GM12878 (cell line): ENCODE measurements around the gene TRIM38. TPM values are rescaled to one million over a fixed set of nuclear protein-coding genes. Genes with fewer than 3 reads are reported as not detected.

Source experiments
- BRCA1 ChIP-seq: IDR thresholded peaks from 2 replicates; pipeline ENCODE4 v1.6.1; 2011; ENCODE audit warnings: low read depth, low read length, improper control_type of control experiment
- CHD1 ChIP-seq: IDR thresholded peaks from 2 replicates; pipeline ENCODE4 v1.6.1; 2012; ENCODE audit warnings: low read depth, low read length, improper control_type of control experiment
- CREB1 ChIP-seq: IDR thresholded peaks from 2 replicates; pipeline ENCODE4 v1.6.1; 2012; ENCODE audit warnings: low read depth, mild to moderate bottlenecking, inconsistent platforms
- EP300 ChIP-seq, 2 experiments: fragments of 150-350 bp in 1 of 2; IDR thresholded peaks; 2 replicates each; pipeline ENCODE4 v1.6.1; 2011 to 2012; ENCODE audit warnings: low read depth in 2 of 2, low read length in 2 of 2, borderline replicate concordance in 1 of 2, improper control_type of control experiment in 1 of 2, inconsistent platforms in 1 of 2; ENCODE audit not compliant: control insufficient read depth in 1 of 2
- HDAC6 ChIP-seq: fragments of 200-600 bp; sonication (generic); IDR thresholded peaks from one replicate; pipeline ENCODE4 v1.8.0; 2017; ENCODE audit warnings: antibody characterized with exemption; ENCODE audit not compliant: unreplicated experiment
- IKZF2 ChIP-seq, 2 experiments: fragments of 450-650 bp; IDR thresholded peaks; 2 replicates each; pipeline ENCODE4 v1.6.1; 2017; ENCODE audit warnings: mild to moderate bottlenecking in 2 of 2, moderate library complexity in 2 of 2
- IRF4 ChIP-seq: IDR thresholded peaks from 2 replicates; pipeline ENCODE4 v1.6.1; 2011; ENCODE audit warnings: low read depth, low read length
- JUNB ChIP-seq: IDR thresholded peaks from 2 replicates; pipeline ENCODE4 v1.6.1; 2016; ENCODE audit warnings: antibody characterized with exemption, mild to moderate bottlenecking
- KDM1A ChIP-seq: fragments of 200-600 bp; sonication (generic); IDR thresholded peaks from 2 replicates; pipeline ENCODE4 v1.6.1; 2016; ENCODE audit warnings: borderline replicate concordance
- KLF5 ChIP-seq: fragments of 450-650 bp; IDR thresholded peaks from 2 replicates; pipeline ENCODE4 v1.6.1; 2014; ENCODE audit warnings: mild to moderate bottlenecking; ENCODE audit not compliant: partially characterized antibody
- LARP7 ChIP-seq: fragments of 450-650 bp; IDR thresholded peaks from 2 replicates; pipeline ENCODE4 v1.6.1; 2017; ENCODE audit warnings: mild to moderate bottlenecking
- NR2F1 ChIP-seq: fragments of 450-650 bp; conservative IDR thresholded peaks from 2 replicates; pipeline ENCODE4 v1.6.1; 2017; ENCODE audit warnings: mild to moderate bottlenecking
- POLR2A ChIP-seq: IDR thresholded peaks from 2 replicates; pipeline ENCODE4 v1.6.1; 2011; ENCODE audit warnings: low read depth, mild to moderate bottlenecking, low read length
- POLR2AphosphoS2 ChIP-seq: IDR thresholded peaks from 2 replicates; pipeline ENCODE4 v1.6.1; 2011; ENCODE audit warnings: low read depth, mild to moderate bottlenecking, low read length, improper control_type of control experiment, moderate library complexity
- POLR2AphosphoS5 ChIP-seq: IDR thresholded peaks from 2 replicates; pipeline ENCODE4 v1.6.1; 2011; ENCODE audit warnings: mild to moderate bottlenecking, low read length, inconsistent platforms
- RBBP5 ChIP-seq: fragments of 200-600 bp; sonication (generic); conservative IDR thresholded peaks from 2 replicates; pipeline ENCODE4 v1.6.1; 2016
- RCOR1 ChIP-seq: conservative IDR thresholded peaks from 2 replicates; pipeline ENCODE4 v1.6.1; 2012; ENCODE audit warnings: low read depth, low read length, improper control_type of control experiment
- RELA ChIP-seq: fragments of 450-650 bp; IDR thresholded peaks from 2 replicates; pipeline ENCODE4 v1.8.0; 2014; ENCODE audit warnings: borderline replicate concordance; ENCODE audit not compliant: partially characterized antibody
- RUNX3 ChIP-seq: IDR thresholded peaks from 2 replicates; pipeline ENCODE4 v1.6.1; 2012; ENCODE audit warnings: low read length, inconsistent platforms
- SREBF2 ChIP-seq: IDR thresholded peaks from 2 replicates; pipeline ENCODE4 v1.6.1; 2012; ENCODE audit warnings: mild to moderate bottlenecking, low read length
- STAT1 ChIP-seq: fragments of 450-650 bp; conservative IDR thresholded peaks from 2 replicates; pipeline ENCODE4 v1.6.1; 2014; ENCODE audit warnings: antibody characterized with exemption, mild to moderate bottlenecking
- ZSCAN29 ChIP-seq: fragments of 450-650 bp; IDR thresholded peaks from 2 replicates; pipeline ENCODE4 v1.6.1; 2017; ENCODE audit warnings: mild to moderate bottlenecking, moderate library complexity
- polyA plus RNA-seq, 11 experiments: library from polyadenylated mRNA; depleted of rRNA in 4 of 11; unstranded in 6 of 11; stranded (reverse) in 5 of 11; fragments of >200 nt; fragmentation: Nextera tagmentation in 4 of 11; fragmentation: Illumina TruSeq in 1 of 11; extraction: Ambion mirVana in 4 of 11; extraction: Trizol in 1 of 11; gene quantifications; 1 replicate in 1 of 11; 2 replicates in 10 of 11; pipeline versions ENCODE4 v1.2.1 to v1.2.3, GENCODE V29; 2011 to 2016; ENCODE audit warnings: inconsistent platforms in 2 of 11, missing spikeins in 2 of 11, low read depth in 1 of 11
- total RNA-seq, 4 experiments: library from RNA; depleted of rRNA in 3 of 4; stranded (reverse); fragments of >200 nt in 3 of 4; fragmentation: Illumina TruSeq in 1 of 4; extraction: Trizol in 1 of 4; gene quantifications; 2 replicates each; pipeline versions ENCODE4 v1.2.1 to v1.2.3, GENCODE V29; 2013 to 2021
- TF ChIP-seq, protein P1 (sequence below): fragments of 450-650 bp; IDR thresholded peaks from 2 replicates; pipeline ENCODE4 v1.6.1; 2017; ENCODE audit warnings: mild to moderate bottlenecking
- TF ChIP-seq, protein P2 (sequence below): fragments of 450-650 bp; IDR thresholded peaks from 2 replicates; pipeline ENCODE4 v1.6.1; 2017; ENCODE audit warnings: borderline replicate concordance
- TF ChIP-seq, protein P3 (sequence below): fragments of 150-350 bp; IDR thresholded peaks from 2 replicates; pipeline ENCODE4 v1.6.1; 2016; ENCODE audit warnings: low read depth, low read length
- TF ChIP-seq, protein P4 (sequence below): fragments of 150-350 bp; IDR thresholded peaks from 2 replicates; pipeline ENCODE4 v1.6.1; 2014; ENCODE audit warnings: mild to moderate bottlenecking, low read depth, low read length

Gene TRIM38
- total and polyA plus RNA-seq, 10 of the 15 experiments (the other 5 are each of a cell fraction or from before 2014, with no cell fraction given), result 4.5 to 14.7 (median 11.1) TPM

DNA sequence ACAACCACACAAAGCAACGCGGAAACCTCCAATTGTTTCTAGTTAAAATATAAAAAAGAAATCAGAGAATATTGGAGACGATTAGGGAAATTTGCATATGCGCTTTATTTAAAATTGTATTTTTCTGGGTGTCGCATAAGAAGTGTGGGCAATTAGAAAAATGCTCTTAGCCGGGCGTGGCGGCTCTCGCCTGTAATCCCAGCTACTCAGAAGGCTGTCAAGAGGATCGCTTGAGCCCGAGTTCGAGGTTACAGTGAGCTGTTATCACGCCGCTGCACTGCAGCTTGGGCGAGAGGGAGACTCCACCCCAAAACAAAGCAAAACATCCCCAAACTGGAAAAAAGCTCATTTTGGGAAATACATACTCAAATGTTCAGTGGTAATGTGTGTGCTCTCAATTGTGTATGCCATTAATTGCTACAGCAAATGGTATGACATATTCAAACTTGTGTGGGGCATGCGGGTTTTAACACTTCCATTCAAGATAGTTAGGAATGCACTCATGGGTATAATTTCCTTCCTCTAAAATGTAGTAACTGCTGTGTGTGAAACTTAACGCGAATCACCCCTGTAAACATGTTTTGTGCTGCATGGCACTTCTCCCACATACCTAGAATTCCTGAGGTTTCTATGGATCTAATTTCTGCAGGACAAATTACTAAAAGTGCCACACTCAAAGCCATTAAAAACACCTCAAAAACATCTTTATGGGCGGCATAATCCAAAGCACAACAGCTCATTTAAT, 69.9 kb downstream of the TRIM38 start (continued):
- TF ChIP-seq, protein P1, sequence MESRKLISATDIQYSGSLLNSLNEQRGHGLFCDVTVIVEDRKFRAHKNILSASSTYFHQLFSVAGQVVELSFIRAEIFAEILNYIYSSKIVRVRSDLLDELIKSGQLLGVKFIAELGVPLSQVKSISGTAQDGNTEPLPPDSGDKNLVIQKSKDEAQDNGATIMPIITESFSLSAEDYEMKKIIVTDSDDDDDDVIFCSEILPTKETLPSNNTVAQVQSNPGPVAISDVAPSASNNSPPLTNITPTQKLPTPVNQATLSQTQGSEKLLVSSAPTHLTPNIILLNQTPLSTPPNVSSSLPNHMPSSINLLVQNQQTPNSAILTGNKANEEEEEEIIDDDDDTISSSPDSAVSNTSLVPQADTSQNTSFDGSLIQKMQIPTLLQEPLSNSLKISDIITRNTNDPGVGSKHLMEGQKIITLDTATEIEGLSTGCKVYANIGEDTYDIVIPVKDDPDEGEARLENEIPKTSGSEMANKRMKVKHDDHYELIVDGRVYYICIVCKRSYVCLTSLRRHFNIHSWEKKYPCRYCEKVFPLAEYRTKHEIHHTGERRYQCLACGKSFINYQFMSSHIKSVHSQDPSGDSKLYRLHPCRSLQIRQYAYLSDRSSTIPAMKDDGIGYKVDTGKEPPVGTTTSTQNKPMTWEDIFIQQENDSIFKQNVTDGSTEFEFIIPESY, result no peak
- TF ChIP-seq RCOR1 (no peak), RUNX3 (no peak), CREB1 (no peak), RELA (no peak), RBBP5 (no peak), LARP7 (no peak), EP300 (IDR thresholded peaks at IDR 0.05; ENCODE audit: borderline replicate concordance in 1 of 2, control insufficient read depth in 1 of 2, low read depth in 2 of 2, low read length in 2 of 2) (no peak), POLR2AphosphoS5 (no peak), BRCA1 (no peak), IKZF2 (IDR thresholded peaks at IDR 0.05) (peak in 1 of 2 experiments; percentile 41; a peak in 1 of 4 replicates), HDAC6 (peak; percentile 11), CHD1 (peak; percentile 34; the same call in 1 of the 2 replicates), ZSCAN29 (no peak), IRF4 (no peak), KLF5 (no peak), SREBF2 (no peak), POLR2A (no peak), KDM1A (no peak), STAT1 (no peak), NR2F1 (no peak), POLR2AphosphoS2 (no peak), JUNB (no peak)
- TF ChIP-seq, protein P2, sequence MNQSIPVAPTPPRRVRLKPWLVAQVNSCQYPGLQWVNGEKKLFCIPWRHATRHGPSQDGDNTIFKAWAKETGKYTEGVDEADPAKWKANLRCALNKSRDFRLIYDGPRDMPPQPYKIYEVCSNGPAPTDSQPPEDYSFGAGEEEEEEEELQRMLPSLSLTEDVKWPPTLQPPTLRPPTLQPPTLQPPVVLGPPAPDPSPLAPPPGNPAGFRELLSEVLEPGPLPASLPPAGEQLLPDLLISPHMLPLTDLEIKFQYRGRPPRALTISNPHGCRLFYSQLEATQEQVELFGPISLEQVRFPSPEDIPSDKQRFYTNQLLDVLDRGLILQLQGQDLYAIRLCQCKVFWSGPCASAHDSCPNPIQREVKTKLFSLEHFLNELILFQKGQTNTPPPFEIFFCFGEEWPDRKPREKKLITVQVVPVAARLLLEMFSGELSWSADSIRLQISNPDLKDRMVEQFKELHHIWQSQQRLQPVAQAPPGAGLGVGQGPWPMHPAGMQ, result no peak
- TF ChIP-seq, protein P3, sequence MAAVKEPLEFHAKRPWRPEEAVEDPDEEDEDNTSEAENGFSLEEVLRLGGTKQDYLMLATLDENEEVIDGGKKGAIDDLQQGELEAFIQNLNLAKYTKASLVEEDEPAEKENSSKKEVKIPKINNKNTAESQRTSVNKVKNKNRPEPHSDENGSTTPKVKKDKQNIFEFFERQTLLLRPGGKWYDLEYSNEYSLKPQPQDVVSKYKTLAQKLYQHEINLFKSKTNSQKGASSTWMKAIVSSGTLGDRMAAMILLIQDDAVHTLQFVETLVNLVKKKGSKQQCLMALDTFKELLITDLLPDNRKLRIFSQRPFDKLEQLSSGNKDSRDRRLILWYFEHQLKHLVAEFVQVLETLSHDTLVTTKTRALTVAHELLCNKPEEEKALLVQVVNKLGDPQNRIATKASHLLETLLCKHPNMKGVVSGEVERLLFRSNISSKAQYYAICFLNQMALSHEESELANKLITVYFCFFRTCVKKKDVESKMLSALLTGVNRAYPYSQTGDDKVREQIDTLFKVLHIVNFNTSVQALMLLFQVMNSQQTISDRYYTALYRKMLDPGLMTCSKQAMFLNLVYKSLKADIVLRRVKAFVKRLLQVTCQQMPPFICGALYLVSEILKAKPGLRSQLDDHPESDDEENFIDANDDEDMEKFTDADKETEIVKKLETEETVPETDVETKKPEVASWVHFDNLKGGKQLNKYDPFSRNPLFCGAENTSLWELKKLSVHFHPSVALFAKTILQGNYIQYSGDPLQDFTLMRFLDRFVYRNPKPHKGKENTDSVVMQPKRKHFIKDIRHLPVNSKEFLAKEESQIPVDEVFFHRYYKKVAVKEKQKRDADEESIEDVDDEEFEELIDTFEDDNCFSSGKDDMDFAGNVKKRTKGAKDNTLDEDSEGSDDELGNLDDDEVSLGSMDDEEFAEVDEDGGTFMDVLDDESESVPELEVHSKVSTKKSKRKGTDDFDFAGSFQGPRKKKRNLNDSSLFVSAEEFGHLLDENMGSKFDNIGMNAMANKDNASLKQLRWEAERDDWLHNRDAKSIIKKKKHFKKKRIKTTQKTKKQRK, result no peak
- TF ChIP-seq, protein P4, sequence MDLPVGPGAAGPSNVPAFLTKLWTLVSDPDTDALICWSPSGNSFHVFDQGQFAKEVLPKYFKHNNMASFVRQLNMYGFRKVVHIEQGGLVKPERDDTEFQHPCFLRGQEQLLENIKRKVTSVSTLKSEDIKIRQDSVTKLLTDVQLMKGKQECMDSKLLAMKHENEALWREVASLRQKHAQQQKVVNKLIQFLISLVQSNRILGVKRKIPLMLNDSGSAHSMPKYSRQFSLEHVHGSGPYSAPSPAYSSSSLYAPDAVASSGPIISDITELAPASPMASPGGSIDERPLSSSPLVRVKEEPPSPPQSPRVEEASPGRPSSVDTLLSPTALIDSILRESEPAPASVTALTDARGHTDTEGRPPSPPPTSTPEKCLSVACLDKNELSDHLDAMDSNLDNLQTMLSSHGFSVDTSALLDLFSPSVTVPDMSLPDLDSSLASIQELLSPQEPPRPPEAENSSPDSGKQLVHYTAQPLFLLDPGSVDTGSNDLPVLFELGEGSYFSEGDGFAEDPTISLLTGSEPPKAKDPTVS, result no peak
